ENCODE results near the gene SUGCT. TPM values are rescaled to one million over a fixed set of nuclear protein-coding genes. Genes with fewer than 3 reads are reported as not detected.
A peak's percentile ranks its signal among the peaks of the same experiment; 100 is the strongest.

Gene SUGCT
- total RNA-seq, 1 donor from 2014 or later = 1.2 TPM

DNA sequence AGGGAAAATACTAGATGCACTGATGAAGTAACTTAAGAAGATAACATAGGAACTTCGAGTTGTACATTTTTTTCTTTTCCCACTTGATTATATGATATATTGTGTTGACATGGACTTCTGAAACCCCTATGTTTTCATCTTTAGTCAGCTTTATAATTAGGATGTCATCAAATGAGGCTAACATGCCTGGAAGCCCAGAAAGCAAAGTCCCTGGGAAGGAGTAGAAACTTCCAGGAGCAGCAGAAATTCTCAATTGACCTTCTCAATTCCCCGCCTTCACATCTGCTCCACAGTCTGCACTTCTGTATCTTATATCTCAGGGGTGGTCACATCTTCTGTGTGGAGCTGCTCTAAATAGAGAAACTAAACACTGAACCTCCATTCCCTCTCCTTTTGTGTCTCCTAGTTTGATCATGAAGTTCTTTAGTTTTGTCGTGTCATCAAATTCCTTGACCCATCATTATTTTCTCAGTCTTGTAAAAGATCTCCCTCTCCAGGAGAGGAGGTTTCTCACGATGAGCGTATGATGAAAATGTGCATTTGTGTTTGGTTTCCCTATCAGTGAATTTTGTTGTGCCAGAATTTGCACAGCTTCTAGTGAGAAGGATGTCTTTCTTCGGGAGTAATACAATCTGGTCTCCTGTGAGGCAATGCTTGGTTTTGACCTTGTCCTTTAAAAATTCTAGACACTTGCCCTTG, 303.3 kb downstream of the SUGCT start:
- FAIRE-seq (no peak), DNase-seq (ENCODE audit: low spot score in 2 of 2) (no peak)

DNA sequence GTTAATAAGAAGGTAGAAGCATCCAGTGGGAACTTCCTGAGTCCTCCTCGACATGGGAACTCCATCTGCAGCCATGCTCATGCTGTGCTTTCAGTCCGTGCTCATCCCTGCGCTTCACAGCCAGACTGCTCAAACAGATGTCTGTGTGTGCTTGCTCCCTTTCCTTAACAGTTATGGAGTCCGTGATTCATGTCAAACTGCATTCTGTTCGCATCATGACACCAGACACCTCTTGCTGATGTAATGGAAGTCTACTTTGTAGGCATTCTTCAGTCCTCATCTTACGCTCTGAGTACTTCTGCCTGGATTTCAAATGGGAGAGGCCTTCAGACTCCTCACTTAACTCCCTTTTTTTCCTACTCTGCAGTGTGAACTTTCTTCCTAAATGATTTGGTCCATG, 304.9 kb downstream of the SUGCT start:
- FAIRE-seq = no peak
- DNase-seq (ENCODE audit: low spot score in 2 of 2) = no peak

DNA sequence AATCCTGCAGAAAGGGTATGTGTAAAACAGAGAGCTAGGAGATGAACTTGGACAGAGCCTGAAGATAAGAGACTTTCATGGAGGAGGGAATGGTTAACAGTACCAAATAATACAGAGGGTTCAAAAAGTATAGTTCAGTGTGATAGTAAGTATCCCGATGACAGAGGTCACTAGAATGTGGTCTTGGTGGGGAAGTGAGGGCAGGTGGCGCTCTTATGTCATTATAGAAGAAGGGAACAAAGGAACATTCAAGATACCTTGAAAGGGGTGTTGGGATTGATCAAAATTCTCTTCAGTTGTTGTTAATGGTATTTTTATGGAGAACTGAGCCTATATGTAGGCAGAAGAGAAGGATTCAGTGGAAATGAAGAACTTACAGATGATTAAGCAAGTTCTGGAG, 312.5 kb downstream of the SUGCT start:
- DNase-seq (ENCODE audit: low spot score in 2 of 2) (no peak), FAIRE-seq (no peak)

DNA sequence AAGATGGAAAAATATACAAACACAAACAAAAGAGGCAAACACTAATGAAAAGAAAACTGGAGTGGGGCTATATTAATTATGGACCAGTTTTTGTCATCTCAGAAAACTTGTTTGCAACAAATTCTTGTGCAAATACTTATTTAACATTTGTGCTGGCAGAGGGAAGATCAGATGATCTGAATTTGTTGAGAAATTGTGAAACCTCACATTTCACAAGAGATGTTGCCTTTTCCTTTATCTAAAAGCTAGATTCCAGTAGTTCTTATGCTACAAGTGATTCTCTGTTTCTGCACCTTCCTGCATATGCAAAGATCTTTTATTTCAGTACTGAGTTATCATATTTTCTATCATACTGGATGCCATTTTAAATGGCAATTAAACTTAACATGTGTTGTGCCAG, 320.7 kb downstream of the SUGCT start:
- FAIRE-seq (no peak), DNase-seq (ENCODE audit: low spot score in 2 of 2) (no peak)

DNA sequence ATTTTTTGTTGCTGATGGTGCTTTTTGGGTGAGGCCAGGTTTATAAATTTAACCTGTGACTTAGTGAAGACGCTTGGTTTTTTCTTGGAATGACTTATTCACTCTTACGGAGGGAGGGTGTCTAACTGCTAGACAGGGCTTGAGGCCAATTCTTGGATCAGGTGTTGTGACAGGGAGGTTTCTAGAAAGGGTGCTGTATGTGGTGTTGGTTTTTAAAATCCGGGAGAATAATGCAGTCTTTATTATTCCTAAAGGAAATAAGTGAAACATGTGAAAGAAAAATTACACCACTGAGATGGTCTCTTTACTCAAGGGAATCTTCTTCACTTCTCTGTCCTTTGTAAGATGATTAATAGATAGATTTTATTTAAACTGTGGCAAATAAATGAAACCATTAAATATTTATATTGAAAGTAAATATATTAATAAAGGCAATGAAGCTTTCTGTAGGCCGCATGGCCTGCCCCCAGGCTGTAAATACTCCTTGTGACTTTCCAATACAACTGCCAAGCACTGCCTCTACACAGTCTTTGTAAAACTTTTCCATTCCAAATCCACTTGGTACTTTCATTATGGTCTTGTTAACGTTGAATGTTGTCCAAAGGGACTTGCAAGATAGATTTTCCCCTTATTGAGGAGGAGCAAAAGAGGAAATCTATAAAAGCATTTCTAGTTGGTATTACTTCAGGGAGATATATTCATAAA, 323.1 kb downstream of the SUGCT start:
- no peak for DNase-seq (ENCODE audit: low spot score in 2 of 2)
- FAIRE-seq = no peak

DNA sequence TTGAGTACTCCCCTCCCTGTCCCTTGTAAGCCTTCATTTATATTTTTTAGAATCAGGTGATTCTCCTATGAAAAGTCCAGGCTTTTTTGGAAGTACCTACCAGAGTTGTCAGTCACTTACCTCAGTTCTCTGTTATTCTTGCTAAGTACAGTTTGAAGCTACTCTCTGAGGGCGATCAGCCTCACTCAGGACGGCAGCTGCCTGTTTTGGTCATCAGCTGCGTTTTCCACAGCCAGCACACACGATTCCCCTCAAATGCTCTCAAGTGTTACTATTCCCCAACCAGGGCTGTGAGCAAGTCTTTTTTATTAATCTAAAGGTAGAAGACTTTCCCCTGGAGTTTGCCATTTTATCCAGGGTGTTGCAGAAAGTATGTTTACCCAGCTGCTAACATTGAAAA, 328.6 kb downstream of the SUGCT start:
- FAIRE-seq = no peak
- DNase-seq (ENCODE audit: low spot score in 2 of 2) = no peak

DNA sequence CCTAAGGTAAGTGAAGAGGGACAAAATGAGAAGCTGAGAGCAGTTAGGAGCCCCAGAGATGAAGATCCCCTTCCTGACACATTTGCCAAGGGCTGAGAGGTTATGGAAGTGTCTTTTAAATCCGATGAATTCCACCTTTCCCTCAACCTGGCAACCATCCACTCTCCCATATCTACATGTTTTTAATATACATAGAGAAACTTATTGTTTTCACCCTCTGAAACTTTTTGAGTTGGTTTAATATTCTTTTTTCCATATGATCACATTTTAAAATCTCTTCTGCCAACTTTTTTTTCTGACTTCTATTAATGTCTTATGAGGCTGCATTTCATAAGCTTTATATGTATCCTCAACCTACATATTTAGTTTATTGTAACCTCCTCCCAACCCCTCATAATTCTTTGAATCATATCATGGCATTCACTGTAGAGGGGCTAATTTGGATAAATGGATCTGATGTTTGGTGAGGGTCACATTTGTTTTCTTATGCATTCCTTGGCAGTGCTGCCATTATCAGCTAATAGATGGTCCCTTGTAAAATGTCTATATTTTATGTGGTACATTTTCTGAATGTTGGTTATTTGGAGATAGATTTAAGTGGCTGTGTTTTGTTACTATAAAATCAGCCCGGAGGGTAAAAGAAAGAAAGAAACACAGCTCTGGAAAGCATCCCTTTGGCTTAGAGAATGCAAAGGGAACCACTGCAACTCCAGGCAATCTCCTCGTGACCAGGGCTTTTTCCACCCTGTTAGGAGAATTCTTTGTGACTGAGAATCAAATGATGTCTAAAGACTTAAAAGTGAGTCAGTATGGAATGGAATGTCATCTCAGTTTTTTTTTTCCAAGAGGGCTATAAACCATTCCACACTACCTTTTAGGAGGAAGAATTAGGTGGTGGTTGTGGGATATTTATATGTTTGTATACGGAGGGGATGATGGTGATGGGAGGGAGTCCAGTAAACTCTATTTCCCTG, 334.4 kb downstream of the SUGCT start:
- FAIRE-seq (no peak), DNase-seq (ENCODE audit: low spot score in 2 of 2) (no peak)

DNA sequence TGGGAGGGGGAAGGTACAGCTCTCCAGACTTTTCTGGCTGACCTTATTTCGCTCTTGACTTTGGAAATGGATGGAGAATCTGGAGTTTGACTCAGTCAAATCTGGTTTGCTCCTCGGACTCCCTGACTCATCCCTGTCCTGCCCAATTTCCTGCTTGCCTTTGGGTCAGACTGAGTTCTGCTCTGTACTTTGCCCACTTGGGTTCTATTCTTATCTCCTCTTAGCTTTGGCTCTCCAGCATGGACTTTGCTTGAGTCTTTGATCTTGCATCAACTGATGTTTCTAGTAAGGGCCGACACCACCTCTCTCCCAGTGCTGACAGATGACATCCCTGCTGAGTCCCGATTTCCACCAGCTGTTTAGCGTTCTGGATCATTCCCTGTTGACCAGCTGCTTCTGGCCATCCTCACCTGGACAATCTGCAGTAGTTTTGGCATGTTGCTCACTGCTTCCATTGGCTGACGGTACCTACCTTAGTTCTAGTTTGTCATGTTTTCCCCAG, 335.3 kb downstream of the SUGCT start:
- no peak for DNase-seq (ENCODE audit: low spot score in 2 of 2)
- FAIRE-seq = no peak

DNA sequence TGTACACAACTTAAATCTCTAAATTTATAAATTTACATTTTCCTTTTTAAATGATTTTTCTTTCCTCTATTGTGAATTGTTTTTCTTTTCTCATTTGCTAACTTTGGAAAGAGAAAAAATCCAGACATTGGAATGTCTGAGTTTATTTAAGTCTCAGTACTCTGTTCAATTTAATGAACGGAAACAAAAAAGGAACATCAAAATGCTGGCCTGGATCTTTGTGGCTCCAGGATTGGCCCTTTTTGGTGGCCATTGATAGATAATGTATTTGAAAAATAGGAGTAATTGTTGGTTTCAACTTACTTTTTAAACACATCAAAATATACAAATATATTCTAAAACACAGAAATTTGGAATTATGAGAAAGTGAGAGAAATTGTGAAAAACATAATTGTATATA, 336.0 kb downstream of the SUGCT start:
- DNase-seq (ENCODE audit: low spot score in 2 of 2) (no peak), FAIRE-seq (no peak)

DNA sequence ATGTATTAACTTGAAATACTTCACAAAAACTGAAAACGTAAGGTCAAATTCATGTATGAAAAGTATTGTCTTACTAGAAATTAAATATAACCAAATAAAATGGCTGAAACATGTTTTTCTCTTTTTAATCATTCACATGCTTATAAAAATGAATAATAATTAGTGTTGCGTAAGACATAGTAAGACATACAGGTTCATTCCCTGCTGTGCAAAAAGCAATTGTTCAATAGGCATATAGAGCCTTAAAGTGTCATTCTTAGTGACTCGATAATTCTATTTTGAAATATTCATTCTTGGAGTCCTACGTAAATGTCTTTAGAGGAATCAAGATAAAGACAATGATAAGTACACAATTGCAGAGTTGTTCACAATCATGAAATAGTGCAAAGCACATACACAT, 337.1 kb downstream of the SUGCT start:
- no peak for DNase-seq (ENCODE audit: low spot score in 2 of 2)
- FAIRE-seq = peak; percentile 10

DNA sequence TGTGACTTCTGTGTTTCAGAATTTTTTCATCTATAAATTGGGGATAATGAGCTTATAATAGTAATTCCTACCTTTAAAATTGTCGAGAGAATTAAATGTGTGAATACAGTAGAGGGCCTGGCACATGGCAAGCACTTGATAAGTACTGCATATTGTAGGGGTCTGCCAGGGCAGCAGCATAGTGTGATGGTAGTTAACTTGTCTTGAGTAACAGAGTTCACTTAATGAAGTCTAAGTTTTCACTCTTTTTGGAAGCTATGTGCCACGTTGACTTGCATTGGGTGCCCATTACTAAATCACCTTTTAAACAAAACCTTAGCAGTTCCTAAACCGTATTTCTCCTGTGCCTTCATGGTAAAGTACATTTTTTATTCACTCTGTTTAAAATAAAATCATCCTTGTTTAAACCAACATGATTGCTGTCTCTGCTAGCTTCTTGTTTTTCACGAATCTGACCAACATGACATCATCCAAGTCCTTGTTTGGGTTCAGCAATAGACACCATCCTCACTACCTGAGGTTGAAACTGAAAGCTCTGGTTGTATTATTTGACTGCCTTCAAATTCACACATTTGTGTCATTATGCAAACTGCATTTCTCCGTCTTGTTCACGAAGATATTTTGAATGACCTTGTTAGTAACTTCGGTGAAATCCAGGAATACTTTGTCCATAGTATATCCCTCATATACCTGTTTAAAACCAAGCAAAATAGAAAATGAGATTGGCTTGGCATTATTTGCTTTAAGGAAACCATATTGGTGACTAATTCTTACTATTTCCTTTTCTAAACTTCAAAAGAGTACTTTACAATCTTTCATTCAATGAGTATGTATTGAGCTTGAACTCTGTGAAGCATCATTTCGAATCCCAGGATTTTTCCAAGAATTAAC, 340.2 kb downstream of the SUGCT start:
- no peak for FAIRE-seq
- DNase-seq (ENCODE audit: low spot score in 2 of 2) = no peak

DNA sequence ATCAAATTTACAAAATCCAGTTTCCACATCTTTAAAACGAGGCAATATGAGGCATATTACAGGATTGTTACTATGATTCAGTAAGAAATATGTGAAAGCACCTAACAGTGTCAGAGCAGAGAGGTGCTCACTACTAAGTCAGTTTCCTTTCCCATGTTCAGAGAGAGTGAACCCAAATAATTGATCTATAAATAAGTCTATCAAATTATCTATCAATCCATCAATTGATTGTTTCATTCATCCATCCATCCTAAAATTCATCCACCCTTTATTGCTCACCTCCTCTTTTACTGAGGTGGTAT, 340.8 kb downstream of the SUGCT start:
- FAIRE-seq (no peak), DNase-seq (ENCODE audit: low spot score in 2 of 2) (no peak)

DNA sequence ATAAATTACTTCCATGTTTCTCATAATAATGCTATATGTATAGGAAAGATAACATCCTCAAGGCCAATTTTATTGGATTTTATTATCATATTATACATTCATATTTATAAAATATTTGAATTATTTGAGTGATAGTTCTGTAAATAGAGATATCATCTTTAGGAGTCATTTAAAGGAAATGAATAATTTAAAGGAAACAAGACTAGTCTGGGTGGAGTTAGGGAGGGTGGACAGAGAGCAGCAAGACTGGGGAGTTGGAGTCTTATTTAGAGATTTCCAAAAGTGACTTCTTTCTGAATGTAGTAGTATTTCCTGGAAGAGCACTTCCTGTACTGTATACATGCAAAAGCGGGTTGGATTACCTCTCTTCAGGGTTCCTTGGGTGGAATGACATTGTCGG, 342.3 kb downstream of the SUGCT start:
- FAIRE-seq (peak; percentile 28), DNase-seq (ENCODE audit: low spot score in 2 of 2) (no peak)

DNA sequence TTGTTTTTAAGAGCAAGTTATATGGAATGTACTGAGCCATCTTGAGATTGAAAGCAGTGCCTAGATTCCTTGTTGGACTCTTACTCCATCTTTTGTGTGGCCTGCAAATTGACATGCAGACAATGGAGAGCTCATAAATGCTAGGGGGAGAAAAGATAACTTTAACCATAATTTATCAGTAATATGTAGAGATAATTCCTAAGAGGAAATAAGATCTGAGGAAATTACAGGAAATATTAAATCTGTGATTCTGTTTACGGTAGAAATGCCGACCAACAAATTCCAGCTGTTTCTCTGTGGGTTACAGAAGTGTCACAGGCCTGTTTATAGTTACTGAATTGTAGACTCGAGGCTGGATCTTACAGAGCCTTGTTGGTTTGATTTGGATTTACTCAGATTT, 348.0 kb downstream of the SUGCT start:
- no peak for FAIRE-seq
- DNase-seq (ENCODE audit: low spot score in 2 of 2) = no peak

DNA sequence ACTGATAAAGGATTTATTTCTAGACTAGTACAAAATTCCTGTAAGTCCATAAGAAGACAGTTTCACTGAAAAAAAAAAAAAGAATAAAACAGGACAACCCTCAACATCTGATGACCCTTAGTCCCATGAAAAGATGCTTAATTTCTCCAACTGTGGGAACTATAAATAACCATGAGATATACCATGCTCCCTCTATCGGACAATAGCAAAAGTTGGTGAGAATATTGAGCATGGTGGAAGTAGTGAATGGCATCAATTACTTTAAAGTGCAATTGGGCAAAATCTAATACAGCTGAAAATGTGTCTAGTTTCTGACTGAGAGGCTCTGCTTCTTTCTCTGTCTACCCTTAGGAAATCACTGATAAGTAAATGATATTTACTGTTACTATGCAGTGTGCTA, 348.8 kb downstream of the SUGCT start:
- DNase-seq (ENCODE audit: low spot score in 2 of 2) (no peak), FAIRE-seq (no peak)

DNA sequence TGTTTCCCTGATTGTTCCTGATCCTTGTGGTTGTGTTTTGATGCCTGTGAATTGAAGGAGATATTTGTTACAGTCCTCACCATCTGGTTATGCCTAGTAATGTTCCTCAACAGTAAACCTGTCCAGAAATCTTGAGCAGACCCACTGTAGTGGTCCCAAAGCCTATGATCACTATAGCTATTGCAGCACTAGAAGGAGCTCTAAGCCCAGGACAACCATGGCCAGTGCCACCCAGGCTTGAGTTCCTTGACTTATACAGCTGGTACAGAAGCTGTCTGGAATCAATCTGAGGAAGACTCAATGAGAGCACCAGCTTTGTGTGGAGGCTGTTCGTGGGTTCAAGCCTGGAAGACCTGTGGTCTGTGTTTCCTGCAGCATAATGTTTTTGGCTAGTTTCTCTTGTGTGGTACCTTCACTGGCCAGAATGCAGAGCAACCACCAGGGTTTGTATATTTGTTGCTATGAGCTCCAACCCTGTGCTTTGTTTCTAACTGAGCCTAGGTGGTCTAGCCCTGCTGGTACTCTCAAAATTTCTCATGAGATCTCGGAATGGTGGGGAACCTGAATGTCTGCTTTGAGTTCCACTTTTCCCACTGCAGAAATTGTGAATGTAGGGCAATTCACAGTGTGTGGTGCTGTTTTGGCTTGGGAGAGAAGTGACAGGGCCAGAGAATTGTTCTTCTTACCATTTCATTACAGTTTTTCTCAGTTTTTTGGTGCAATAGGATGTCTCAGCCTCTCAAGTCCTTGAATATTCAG, 355.2 kb downstream of the SUGCT start:
- DNase-seq (ENCODE audit: low spot score in 2 of 2) (no peak), FAIRE-seq (no peak)

DNA sequence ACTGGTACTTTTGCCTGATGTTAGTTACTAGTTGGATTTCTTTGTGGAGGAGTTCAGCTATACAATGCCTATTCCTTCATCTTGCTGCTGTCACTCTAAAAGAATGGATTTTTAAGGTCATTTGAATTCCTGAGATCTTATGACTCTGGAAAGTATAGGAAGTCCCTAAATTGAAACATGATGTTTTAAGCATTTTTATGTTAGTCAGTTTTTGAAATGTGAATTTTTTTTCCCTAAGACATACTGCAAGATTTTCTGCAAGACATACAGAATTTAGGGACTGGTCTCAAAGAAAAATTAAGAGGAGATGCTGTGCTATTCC, 355.8 kb downstream of the SUGCT start:
- no peak for FAIRE-seq
- no peak for DNase-seq (ENCODE audit: low spot score in 2 of 2)

DNA sequence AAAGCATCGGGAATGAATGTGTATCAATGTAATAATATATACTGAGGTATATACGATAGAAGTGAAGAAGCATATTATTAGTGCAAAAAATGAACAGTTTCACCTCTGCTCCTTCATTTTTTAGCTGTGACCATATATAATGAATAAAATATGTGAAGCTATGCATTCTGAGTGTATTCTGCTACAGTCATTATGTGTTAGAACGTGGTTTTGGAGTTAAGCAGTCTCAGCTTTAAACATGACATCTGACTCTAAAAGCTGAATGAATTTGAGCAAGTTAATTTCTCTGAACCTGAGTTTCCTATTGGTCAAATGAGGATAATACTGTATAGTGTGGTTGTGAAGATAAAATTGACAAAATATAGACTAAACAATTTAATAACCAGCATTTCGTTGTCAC, 358.1 kb downstream of the SUGCT start:
- FAIRE-seq (no peak), DNase-seq (ENCODE audit: low spot score in 2 of 2) (no peak)

DNA sequence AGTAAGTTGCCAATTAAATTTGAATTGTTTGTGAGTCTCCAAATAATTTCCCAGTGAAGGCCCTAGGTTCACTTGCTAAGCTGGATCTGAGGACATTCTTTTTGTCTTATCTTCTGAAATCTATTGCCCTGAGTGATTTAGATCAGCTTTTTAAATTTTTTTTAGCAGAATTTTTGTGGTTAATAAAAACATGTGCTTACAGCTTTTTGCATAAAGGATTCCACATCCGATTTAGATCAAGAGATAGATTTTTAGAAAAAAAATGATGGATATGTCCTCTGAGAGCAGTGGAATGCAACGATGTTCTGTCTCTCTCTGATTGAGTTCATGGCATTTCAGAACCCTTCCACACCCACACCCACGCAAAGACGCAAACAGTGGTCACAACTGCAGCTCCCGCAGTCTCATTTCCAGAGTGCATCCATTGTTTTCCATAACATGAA, 358.8 kb downstream of the SUGCT start:
- no peak for FAIRE-seq
- DNase-seq (ENCODE audit: low spot score in 2 of 2) = no peak
